ENCODE results near the gene OSBPL9. TPM values are rescaled to one million over a fixed set of nuclear protein-coding genes. Genes with fewer than 3 reads are reported as not detected.
A peak's percentile ranks its signal among the peaks of the same experiment; 100 is the strongest.

Gene OSBPL9, protein sequence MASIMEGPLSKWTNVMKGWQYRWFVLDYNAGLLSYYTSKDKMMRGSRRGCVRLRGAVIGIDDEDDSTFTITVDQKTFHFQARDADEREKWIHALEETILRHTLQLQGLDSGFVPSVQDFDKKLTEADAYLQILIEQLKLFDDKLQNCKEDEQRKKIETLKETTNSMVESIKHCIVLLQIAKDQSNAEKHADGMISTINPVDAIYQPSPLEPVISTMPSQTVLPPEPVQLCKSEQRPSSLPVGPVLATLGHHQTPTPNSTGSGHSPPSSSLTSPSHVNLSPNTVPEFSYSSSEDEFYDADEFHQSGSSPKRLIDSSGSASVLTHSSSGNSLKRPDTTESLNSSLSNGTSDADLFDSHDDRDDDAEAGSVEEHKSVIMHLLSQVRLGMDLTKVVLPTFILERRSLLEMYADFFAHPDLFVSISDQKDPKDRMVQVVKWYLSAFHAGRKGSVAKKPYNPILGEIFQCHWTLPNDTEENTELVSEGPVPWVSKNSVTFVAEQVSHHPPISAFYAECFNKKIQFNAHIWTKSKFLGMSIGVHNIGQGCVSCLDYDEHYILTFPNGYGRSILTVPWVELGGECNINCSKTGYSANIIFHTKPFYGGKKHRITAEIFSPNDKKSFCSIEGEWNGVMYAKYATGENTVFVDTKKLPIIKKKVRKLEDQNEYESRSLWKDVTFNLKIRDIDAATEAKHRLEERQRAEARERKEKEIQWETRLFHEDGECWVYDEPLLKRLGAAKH
- 56.1 TPM for polyA plus RNA-seq (2013, experiment 1 of 2; ENCODE audit: insufficient read length)
- 69.4 TPM for polyA plus RNA-seq (2013, experiment 2 of 2; ENCODE audit: insufficient read length)

DNA sequence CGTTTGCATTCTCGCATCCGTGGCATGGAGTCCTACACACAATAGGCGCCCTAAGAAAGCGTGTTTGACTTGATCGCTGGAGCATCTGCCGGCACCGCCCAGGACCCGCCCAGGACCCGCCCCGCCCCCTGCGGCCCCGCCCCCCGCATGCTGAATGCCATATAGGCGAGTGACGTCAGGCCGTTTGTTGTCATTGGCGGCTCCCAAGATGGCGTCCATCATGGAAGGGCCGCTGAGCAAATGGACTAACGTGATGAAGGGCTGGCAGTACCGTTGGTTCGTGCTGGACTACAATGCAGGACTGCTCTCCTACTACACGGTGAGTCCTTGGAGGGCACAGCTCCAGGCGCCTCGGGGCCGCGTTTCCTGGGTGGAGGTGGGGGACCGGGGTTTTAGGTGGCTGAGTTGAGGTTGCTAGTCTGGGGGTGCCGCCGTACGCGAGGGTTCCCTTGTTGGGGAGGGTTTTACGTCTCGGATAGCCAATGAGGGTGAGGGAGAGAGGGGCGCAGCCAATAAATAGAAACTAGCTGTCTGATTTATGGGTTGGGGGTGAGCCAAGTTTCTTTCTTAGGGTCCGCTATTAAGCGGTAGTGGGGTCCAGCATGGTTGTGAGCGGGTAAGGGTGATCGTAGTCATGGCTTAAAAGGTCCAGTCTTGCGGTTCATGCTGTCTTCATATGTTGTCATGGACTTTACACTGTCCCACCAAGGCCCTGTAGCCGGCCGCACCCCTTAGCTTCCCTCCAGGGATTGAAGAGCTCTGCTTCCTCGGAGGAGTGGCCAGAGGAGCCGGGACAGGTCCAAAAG is at the start of gene OSBPL9:
Gene OSBPL9, plus strand, starts transcription at position 190 of the 806 bp plus-strand sequence. Its CDS starts 19 bp downstream, at position 209.
- peak; percentile 94 for DNase-seq

DNA sequence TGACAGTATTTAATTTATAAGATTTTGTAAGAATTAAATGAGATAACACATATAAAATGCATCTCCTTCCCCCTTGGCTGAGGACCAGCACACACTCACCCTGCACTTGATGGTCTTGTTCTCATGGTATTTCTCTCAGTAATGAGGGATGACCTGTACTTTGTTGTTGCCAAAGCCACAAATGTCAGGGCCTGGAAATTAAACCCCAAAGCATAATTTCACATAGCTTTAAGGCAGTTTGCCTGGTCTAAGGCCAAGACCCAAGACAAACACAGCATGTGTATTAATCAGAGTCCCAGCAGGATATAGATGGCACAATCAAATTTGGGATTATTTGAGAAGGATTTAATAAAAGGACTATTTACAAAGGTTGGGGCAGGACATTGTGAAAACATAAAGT is 49.2 kb upstream of the OSBPL9 start:
- peak; percentile 72 for DNase-seq

DNA sequence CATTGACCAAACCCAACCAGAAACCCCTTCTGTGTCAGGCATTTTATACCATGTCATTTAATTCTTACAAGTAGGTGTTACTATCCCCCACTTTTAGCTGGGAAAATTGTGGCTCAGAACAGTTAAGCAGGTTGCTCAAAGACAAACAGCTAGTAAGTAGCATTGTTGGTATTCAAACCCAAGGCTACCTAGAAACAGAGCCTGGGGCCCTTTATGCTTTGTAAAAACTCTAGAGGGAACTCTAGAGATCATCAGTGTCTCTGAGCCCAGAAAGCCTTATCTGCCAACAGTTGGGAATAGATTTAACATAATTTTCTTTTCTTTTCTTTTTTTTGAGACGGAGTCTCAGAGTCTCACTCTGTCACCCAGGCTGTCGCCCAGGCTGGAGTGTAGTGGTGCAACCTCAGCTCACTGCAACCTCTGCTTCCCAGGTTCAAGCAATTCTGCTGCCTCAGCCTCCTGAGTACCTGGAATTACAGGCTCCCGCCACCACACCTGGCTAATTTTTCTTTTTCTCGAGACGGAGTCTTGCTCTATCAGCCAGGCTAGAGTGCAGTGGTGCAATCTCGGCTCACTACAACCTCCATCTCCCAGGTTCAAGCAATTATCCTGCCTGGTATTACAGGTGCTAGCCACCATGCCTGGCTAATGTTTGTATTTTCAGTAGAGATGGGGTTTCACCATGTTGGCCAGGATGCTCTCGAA is 48.5 kb upstream of the OSBPL9 start:
- no peak for DNase-seq

DNA sequence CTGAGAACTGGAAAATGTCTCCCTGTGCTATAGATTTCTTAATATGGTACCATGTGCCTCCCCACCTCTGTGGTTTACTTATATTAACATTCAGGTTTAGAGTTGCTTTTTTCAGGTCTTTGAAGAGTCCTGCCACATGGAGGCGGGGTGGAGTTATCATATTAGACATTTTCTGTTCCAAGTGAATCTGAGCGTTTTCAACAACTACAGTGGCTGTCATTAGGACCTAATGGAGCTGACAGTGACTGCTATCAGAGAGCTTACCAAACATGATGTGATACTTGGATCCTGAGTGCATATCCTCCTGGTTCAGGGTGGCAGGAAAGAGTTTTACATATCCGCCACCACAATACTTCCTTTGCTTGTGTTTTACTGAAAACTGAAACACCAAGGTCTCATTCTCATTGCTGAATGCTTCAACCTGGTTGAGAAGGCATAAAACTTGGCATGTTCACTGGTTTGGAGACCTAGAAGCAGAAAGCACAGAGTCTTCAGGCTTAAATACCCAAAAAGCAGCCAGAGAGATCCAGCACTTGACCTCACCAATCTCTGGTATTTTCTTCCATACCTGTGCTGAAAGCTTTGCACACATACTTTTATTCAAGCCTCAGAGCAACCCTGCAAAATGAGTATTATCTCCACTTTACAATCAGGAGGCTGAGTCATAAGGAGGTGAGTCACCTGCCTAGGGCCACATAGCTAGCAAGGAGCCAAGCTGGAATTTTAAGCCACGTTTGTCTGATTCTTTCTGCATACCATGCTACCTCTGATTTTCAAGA is 47.4 kb upstream of the OSBPL9 start:
- peak; percentile 40 for DNase-seq

DNA sequence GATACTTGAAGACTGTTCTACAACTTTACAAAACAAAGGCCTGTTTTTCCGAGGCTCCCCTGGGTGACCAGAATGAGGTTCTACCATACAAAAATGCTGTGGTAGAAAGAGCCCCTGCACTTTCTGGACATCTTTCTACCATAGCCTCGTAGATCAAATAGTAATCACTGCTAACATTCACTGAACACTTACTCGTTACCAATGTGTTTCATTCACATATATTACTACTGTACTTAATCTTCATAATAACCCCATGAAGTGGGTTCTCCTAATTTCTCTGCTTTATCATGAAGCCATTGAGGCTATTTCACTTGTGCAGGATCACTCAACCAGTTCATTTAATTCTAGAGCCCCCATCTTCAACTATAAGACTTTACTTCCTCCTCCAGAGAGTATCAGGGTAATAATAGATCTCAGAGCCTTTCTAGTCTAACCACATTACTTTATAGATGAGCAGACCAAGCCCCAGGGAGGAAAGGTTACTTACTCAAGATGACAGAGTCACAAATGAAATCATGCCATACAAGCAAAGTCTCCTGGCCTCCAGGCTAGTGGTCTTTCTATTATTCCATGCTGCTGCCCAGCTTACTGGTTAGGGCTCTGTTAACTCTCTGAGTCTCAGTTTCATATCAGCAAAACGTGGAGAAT is 46.7 kb upstream of the OSBPL9 start:
- no peak for DNase-seq

DNA sequence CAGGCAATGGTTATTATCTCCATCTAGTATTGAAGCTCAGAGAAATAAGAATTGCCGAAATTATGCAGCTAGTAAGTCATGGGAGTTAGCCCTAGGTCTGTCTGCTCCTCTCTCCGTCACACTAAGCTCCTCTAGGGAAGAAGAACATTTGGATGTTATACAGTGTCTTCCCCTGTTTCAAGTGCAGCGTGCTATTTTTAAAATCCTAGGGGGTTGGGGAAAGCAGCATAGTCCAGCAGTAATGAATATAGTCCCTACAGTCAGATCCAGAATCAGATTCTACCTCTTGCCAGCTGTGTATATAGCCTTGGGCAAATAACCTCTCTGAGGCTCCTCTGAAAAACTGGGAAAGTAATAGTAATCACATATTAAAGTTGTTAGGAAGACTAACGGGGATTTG is 44.5 kb upstream of the OSBPL9 start:
- DNase-seq, result no peak

DNA sequence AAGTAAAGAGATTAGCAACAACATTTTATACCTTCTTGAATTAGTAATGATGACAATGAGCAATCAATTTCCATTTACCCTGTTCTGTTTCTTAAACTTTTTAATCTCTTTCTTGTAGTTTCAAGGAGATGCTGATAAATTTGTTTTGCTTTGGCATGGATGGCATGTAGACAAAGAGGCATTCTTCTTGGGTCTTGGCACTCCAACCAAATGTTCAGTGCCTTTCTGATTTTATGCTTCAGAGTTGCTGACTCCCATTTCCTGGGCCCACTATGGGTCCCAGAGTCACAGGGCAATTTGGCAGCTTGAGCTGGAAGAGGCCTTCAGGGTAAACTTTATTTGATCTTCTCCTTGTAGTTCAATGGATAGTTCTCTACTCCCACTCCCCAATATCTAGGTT is 42.1 kb upstream of the OSBPL9 start:
- no peak for DNase-seq

DNA sequence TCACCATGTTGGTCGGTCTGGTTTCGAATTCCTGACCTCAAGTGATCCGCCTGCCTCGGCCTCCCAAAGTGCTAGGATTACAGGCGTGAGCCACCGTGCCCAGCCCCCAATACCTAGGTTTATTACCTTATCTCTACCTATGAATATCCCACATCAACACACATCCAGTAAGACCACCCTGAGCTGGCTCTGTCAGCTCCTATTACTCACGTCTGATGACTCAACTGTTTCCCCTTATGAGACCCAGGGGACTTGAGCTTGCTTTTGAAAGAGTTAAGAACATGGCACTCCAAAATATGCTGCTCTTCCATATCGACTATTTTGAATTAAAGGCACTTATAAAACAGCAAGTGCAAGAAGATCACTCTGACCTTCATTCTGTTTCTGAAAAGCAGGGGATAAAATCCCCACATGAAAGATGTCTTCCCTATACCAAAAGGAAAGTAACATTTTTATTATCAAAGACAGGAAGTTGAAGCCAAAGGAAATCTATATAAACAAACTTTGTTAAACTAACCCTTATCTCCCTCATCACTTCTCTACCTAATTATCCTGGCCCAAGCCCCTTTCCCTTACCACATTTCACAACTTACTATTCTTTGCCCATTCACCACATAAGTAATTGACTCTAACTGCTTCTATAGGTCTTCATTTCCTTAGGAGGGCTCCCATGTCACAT is 41.3 kb upstream of the OSBPL9 start:
- DNase-seq, result peak; percentile 66

DNA sequence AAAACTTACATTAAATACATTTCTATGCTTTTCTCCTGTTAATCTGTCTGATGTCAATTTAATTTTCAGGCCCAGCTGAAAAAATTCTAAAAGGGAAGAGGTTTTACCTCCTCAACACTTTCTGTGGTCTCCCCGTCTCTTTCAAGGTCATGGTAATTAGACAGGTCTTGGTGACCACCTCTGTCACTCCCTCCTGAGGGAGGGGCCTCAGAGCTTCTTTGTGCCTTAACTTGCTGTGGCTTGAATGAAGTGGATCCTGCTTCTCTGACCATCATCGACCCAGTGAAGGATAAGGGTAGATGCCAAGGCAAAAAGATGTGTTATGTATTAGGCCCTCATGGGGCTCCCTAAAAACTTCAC is 40.8 kb upstream of the OSBPL9 start:
- no peak for DNase-seq

DNA sequence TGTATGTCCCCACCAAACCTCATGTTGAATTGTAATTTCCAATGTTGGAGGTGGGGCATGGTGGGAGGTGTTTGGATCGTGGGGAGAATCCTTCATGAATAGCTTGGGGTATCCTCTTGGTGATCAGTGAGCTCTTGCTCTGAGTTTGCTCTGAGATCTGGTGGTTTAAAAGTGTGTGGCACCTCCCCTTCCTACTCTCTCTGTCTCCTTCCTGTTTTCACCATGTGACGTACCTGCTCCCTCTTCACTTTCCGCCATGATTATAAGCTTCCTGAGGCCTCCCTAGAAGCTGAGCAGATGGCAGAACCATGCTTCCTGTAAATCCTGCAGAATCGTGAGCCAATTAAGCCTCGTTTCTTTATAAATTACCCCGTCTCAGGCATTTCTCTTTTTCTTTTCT is 40.0 kb upstream of the OSBPL9 start:
- no peak for DNase-seq

DNA sequence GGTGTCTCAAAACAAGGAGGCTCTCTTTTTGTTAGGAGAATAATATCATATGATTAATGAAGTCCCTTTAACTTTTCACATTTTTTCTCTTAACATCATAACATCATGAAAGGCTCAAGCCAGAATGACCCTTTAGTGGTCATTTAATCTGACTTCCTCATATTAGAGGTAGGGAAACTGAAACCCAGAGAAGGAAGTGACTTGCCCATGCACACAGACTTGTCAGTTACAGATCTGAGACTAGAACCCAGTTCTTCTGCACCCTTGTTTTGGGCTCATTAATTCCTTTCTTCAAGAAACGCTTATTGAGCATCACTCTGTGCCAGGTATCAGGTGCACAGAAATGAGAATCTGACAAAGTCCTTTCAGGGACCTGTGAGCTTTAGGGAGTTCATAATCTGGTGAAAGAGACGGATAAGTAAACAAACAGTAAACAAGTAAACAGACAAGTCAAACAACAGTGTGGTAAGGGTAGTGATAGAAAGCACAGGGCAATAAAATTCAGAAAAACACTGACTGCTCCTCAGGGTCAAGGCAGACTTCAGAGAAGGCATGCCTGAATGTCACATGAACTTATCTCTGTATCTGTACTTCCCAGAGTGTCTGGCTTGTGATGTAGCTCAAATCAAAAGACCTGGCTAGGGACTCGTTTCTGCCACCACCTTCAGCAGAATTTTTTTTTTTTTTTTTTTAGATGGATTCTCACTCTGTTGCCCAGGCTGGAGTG is 38.3 kb upstream of the OSBPL9 start:
- no peak for DNase-seq

DNA sequence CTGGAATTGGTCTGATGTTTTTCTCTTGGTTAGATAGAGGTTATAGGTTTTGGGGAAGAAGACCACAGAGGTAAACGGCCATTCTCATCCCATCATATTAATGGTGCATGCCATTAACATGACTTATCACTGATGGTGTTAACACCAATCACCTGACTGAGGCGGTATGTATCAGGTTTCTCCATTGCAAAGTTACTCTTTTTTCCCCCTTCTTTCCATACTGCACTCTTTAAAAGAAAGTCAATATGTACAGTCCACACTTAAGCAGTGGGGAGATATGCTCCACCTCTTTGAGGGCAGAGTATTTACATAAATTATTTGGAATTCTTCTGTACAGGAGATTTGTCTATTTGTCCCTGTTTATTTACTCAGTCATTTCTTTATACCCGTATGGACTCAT is 35.7 kb upstream of the OSBPL9 start:
- no peak for DNase-seq

DNA sequence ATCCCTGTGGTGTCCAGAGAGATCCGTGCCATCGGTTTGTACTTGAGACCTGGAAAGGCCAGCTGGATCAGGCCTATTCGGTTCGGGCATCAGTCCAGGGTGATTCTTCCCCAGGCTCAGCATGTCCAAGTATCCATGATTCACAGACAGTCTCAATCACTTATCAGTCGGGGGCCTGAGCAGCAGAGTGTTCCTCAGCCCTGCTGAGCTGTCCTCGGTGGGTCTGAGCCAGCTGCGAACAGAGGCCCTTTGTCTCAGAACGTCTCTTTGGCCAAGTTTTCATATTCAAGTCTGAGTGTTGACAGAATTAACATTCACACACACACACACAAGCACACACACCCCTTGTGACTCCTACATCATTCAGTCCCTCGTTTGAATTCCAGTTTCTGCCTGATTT is 33.4 kb upstream of the OSBPL9 start:
- peak; percentile 48 for DNase-seq

DNA sequence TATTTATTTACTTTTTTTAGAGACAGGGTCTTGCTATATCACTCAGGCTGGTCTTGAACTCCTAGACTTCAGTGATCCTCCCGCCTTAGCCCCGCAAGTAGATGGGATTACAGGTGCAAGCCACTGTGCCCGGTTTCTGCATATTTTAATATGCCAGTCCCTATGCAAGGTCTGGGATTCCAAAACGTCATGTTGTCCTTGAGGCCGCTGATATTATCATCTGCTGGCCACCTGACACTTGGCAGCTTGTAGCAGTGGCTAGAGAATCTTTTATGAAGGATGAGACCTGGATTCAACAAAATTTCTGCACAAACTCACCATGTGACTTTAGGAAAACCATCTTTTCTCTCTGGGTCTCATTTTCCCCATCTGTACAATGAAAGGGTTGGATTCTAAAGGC is 32.9 kb upstream of the OSBPL9 start:
- DNase-seq, result no peak

DNA sequence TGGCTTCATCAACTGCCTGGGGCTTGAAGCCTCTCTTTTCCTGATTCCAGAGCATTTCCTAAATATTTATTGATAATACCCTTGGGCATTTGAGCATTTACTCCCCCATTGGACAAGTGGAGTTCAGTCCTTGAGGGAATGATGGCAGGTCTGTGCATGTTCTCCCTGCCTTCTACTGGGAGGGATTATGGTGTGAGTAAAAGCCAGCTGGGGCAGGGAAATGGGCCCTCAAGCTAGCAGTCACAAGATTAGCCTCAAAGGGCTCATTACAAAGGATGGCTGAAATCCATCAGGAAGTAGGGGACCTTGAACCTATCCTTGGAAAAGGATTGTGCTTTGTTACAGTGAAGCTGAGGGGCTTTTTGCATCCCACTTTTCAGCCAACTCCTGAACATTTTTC is 24.2 kb upstream of the OSBPL9 start:
- no peak for DNase-seq

DNA sequence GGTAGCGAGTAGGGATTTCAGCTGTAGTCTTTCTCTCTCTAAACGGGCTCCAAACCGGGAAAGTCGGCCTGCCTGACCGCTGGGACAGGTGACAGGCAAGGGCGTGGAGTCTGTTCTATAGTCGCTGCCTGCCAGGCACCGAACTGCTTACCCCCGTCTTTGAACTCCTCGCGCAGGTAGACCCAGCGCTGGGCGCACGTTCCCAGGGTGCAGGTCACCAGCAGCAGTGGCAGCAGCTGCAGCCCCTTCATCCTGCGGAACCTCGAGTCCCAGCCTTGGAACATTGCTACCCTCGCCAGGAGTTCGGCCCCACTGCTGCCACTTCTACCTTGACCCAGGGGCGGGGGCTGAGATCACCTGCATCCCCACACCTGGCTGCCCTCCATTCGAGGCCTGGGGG is 22.2 kb upstream of the OSBPL9 start:
- no peak for DNase-seq

DNA sequence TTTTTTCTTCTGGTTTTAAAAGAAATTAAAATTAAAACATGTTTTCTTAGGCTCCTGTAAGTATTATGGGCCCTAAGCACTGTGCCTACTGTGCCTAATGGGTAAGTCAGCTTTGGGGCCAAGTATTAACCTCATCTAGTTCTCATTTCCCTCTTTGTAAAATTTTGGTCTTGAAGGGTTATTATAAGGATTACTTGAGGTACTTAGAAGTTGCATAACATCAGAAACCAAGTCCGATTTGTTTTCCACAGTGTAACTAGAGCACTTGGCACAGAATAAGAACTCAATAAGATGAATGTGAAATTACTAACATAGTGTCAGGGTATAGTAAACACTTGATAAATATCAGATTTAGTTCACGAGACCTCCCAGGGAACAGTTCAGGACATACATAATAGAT is 16.4 kb upstream of the OSBPL9 start:
- no peak for DNase-seq

DNA sequence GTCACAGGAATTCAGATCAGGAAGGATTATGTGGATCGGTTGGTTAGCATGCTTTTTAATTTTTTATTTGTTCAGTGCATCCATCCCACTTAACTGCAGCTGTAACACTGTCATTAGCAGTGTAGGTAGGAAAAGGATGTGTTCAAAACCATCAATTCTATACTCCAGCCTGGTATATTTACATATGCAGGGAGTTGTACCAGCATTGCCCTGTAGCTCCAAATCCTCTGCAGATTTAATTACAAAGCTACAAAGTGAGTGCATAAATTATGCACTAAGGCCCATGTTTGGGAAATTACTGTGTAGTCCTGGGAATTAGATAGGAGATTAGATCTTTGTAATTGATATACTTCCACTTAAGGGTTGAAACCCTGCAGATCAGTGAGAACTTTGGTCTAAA is 15.9 kb upstream of the OSBPL9 start:
- DNase-seq, result no peak

DNA sequence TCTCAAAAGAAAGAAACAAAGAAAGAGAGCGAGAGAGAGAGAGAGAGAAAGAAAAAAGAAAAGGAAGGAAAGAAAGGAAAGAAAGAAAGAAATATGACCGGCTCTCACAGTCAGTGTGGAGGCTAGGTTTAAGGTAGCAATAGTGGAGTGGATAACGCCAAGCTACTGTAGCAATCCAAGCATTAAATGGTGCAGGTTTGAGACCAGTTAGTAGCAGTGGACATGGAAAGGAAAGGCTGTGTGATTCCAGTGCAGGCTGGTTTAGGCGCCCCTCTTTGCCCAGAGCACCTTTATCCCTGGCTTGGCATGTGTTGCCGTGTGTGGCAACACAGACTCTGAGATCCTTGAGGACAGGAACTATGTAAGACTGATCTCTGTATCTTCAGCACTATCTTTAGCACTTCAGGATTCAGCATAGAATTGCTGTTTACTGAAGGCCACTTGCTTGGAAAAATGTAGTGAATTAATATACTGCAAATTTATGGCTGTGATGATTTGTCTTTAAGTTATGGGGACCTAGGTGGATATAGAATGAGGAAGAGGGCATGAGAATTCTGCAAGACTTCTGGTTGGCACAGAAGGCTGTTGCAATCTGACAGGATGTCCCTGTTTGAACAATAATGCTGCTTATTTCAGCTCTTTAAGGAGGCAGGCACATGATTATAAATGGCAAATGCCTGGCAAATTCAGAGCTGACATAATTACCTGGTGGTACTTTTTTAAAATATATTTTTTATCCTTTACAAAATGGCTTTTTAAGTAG is 10.8 kb upstream of the OSBPL9 start:
- no peak for DNase-seq

All from fibroblast of skin of scalp (primary cell).